T-helper 17 cell (primary cell): ENCODE results near the gene TP53I3. TPM values are rescaled to one million over a fixed set of nuclear protein-coding genes. Genes with fewer than 3 reads are reported as not detected.
"Not testable (repeated sequence)": the region's sequence is repeated elsewhere in the genome, so short reads cannot be mapped to it uniquely, and the experiment has no call there.

ENCODE experiments used
- ATAC-seq: fragments of 150-1000 bp; cut with Tn5 transposase; 2 replicates; pipeline ENCODE4 v1.10.0; 2021; ENCODE audit warnings: mild to moderate bottlenecking, moderate library complexity
- DNase-seq, 3 donors: peaks; one replicate each; pipeline versions ENCODE4 v3.0.0 to v3.0.0-alpha.2; 2020 to 2021
- H3K9me3 ChIP-seq: one replicate; pipeline ENCODE4 v1.7.0; 2013; ENCODE audit warnings: low read length, mild to moderate bottlenecking; ENCODE audit not compliant: control insufficient read depth, poor library complexity, severe bottlenecking
- H3K27ac Mint-ChIP-seq: one replicate; pipeline ENCODE4 v1.8.0; 2022; ENCODE audit warnings: mild to moderate bottlenecking, moderate library complexity, mixed read lengths
- H3K27me3 Mint-ChIP-seq: one replicate; pipeline ENCODE4 v1.8.0; 2022; ENCODE audit warnings: mixed read lengths
- H3K36me3 Mint-ChIP-seq: one replicate; pipeline ENCODE4 v1.8.0; 2022; ENCODE audit warnings: low read depth, mixed read lengths
- H3K4me1 Mint-ChIP-seq: one replicate; pipeline ENCODE4 v1.8.0; 2022; ENCODE audit warnings: mild to moderate bottlenecking, mixed read lengths
- H3K4me3 Mint-ChIP-seq: one replicate; pipeline ENCODE4 v1.8.0; 2022; ENCODE audit warnings: mild to moderate bottlenecking, moderate library complexity, mixed read lengths
- total RNA-seq, 4 donors: library from RNA in 2 of 4; stranded (reverse) in 2 of 4; gene quantifications; one replicate each; pipeline ENCODE4 v1.2.3 and lab custom pipeline; 2022 to 2026

Gene TP53I3
- total RNA-seq, 2 donors from 2014 or later: 0.17 to 0.34 TPM

GRCh38 chr2:24045511-24046508 lies 38.8 kb downstream of the TP53I3 start:
- H3K4me1 Mint-ChIP-seq: peaks cover 19% of the 10 kb centered on the region
- ATAC-seq: no peak
- no peaks in the 10 kb centered on the region for H3K9me3 ChIP-seq
- peak overlapping the region; percentile 33 for H3K4me3 Mint-ChIP-seq
- H3K27me3 Mint-ChIP-seq: no peaks in the 10 kb centered on the region
- H3K27ac Mint-ChIP-seq: no peak overlapping the region
- no peak for DNase-seq
- peaks cover 3% of the 10 kb centered on the region for H3K36me3 Mint-ChIP-seq

GRCh38 chr2:24043133-24043532 lies 41.5 kb downstream of the TP53I3 start:
- H3K9me3 ChIP-seq, H3K4me3 Mint-ChIP-seq, DNase-seq, H3K27ac Mint-ChIP-seq, H3K27me3 Mint-ChIP-seq, ATAC-seq, H3K36me3 Mint-ChIP-seq: not testable (repeated sequence)
- H3K4me1 Mint-ChIP-seq: peaks cover 17% of the 10 kb centered on the region

GRCh38 chr2:24040511-24040910 lies 44.1 kb downstream of the TP53I3 start:
- Mint-ChIP-seq H3K27ac (no peak overlapping the region), H3K4me3 (no peak overlapping the region), H3K4me1 (peaks cover 10% of the 10 kb centered on the region), H3K27me3 (no peaks in the 10 kb centered on the region), H3K36me3 (peaks cover 3% of the 10 kb centered on the region)
- no peaks in the 10 kb centered on the region for H3K9me3 ChIP-seq
- DNase-seq: no peak
- ATAC-seq: no peak

GRCh38 chr2:24038786-24039499 lies 45.7 kb downstream of the TP53I3 start:
- Mint-ChIP-seq H3K4me3 (no peak overlapping the region), H3K27ac (no peak overlapping the region), H3K36me3 (peaks cover 3% of the 10 kb centered on the region), H3K27me3 (no peaks in the 10 kb centered on the region), H3K4me1 (peaks cover 8% of the 10 kb centered on the region)
- DNase-seq: no peak
- no peak for ATAC-seq
- no peaks in the 10 kb centered on the region for H3K9me3 ChIP-seq

Other genes starting within 250 kb of the TP53I3 start
- 10 to 100 TPM; 48.3 to 52.3 TPM for gene ATAD2B, start 157.7 kb downstream of the TP53I3 start, total RNA-seq
- gene UBXN2A, start 144.4 kb downstream of the TP53I3 start, total RNA-seq: 10 to 100 TPM; 12.0 to 13.9 TPM
- 1 to 10 TPM in 1 of 2 donors, under 1 TPM in 1; 0.27 to 4.9 TPM for gene MFSD2B, start 74.7 kb downstream of the TP53I3 start, total RNA-seq
- gene WDCP, start 37.4 kb downstream of the TP53I3 start, total RNA-seq: 1 to 10 TPM; 3.4 to 3.7 TPM
- 1 to 10 TPM in 1 of 2 donors, under 1 TPM in 1; 0.27 to 2.6 TPM for gene FKBP1B, start 35.1 kb downstream of the TP53I3 start, total RNA-seq
- 10 to 100 TPM; 48.8 to 51.5 TPM for gene SF3B6, start 8.5 kb downstream of the TP53I3 start, total RNA-seq
- gene PFN4, start 38.5 kb upstream of the TP53I3 start, total RNA-seq: not detected
- gene FAM228B, start 38.6 kb upstream of the TP53I3 start, total RNA-seq: 10 to 100 TPM; 10.7 to 16.2 TPM
- gene FAM228A, start 90.2 kb upstream of the TP53I3 start, total RNA-seq: under 1 TPM; 0.17 to 0.52 TPM